Stomach (tissue), 4 donors: ENCODE results near the gene KIF1A.

Experiments
- CTCF ChIP-seq, 7 experiments: fragments of 450-650 bp in 4 of 7; fragments of 200-600 bp in 3 of 7; sonication (generic) in 3 of 7; IDR thresholded peaks; one replicate each; pipeline ENCODE4 v1.5.1; 2016 to 2019; ENCODE audit warnings: antibody characterized with exemption in 7 of 7, control low read depth in 2 of 7, mild to moderate bottlenecking in 1 of 7
- POLR2A ChIP-seq, 4 donors: fragments of 450-650 bp; IDR thresholded peaks; one replicate each; pipeline ENCODE4 v1.6.1; 2016; ENCODE audit warnings: antibody characterized with exemption in 4 of 4, control low read depth in 2 of 4, mild to moderate bottlenecking in 1 of 4, moderate library complexity in 1 of 4
- POLR2AphosphoS5 ChIP-seq, 3 donors: sonication (generic); formaldehyde crosslinking; IDR thresholded peaks; one replicate each; pipeline ENCODE4 v1.6.1; 2016; ENCODE audit warnings: antibody characterized with exemption in 3 of 3

DNA sequence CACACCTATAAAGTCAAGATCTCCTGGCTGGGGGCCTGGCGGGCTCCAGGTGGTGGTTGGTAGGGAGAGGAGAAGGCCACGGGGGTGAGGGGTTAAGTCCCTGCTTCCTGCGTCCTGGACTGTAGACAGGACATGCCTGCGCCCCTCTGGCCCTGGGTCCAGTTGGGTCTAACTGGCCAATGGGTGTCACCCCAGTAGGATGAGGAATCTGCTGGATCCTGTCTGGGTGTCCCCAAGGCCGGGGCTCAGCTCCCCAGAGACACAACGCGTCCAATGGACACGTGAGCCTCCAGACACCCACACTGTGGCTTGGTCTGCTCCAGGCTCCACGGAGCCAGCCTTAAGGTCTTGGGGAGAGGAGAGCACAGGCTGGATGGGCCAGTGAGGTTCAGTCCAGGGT is 108.7 kb downstream of the KIF1A start:
- TF ChIP-seq CTCF (IDR thresholded peaks at IDR 0.05), result no peak
- TF ChIP-seq POLR2A (IDR thresholded peaks at IDR 0.05), result no peak
- TF ChIP-seq POLR2AphosphoS5 (IDR thresholded peaks at IDR 0.05), result no peak
